ENCODE data around the gene AMFR. TPM values are rescaled to one million over a fixed set of nuclear protein-coding genes. Genes with fewer than 3 reads are reported as not detected.
A peak's percentile ranks its signal among the peaks of the same experiment; 100 is the strongest.

Gene AMFR
- total and polyA plus RNA-seq, 7 experiments from 2014 or later: 35.7 to 83.3 (median 55.1) TPM

DNA sequence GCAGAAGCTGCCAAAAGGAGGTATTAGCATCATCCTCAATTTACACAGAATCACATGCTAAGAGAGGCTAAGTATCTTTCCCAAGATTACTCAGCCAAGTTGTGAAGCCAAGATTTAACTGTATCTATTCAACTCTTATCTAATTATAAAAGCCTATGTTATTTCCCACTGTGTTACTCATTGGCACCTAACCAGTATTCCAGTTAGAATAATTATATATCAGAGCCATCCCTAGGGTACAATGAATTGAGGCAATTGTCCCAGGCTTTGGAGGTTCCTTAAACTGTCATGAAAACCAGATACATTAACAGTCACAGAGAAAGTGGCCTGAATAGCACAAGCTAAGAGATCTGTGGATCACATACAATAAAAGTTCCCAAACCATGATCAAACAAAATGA, 10.9 kb upstream of the AMFR start:
- H3K27ac ChIP-seq (ENCODE audit: low read depth, low read length): no peak overlapping the region
- CTCF ChIA-PET: no interaction called here

DNA sequence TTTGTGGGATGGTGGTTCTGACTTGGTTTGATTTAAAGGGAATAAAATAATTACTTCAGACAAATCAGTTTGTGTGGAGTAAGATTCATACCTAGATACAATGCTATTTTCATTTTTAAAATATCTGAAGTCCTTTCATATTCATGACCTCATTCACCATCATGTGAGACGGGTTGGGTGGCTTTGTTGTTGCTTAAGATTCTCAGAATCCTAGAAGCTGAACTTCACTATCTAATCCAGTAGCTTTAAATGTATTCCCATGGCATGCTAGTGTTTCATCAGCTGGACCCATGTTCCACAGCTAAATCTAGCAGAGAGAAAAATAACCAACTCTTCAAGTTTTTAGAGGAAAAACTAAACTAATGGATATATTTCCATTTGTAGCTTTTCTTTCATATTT, 2.7 kb upstream of the AMFR start:
- Mint-ChIP-seq H3K4me1 (peaks cover 12 to 24% (median 18%) of the 10 kb centered on the region in 7 donors), H3K36me3 (peaks cover 7 to 17% (median 15%) of the 10 kb centered on the region in 5 donors), H3K27me3 (no peaks in the 10 kb centered on the region), H3K4me3 (no peak overlapping the region), H3K9me3 (no peaks in the 10 kb centered on the region), H3K27ac (peak overlapping the region in 3 of 9 donors; percentile 45 to 86 (median 75))
- POLR2A ChIA-PET: interaction anchor here (1.6 kb wide), 1 partner anchor 23 kb away, joined by 5 read pairs; the partner anchor contains the start of genes NUDT21 and OGFOD1
- peaks cover 6 to 8% of the 10 kb centered on the region in 2 donors for H3K4me1 ChIP-seq (ENCODE audit: control insufficient read depth in 2 of 2, insufficient read depth in 2 of 2, low read length in 2 of 2)
- peaks cover 0 to 10% (median 2%) of the 10 kb centered on the region in 3 experiments for H3K36me3 ChIP-seq (ENCODE audit: control insufficient read depth in 2 of 3, insufficient read depth in 3 of 3, low read length in 3 of 3)
- intact Hi-C loops (cut with micrococcal nuclease): loop anchor here (1.0 to 10.0 kb wide), 5 partner anchors 8 to 1307 kb away; partner anchors contain the start of genes GNAO1 (in 1 of the 2), KATNB1 (in 1 of the 2) and MT2A (in 1 of the 2)
- no peak for ATAC-seq
- no peaks in the 10 kb centered on the region for H3K27me3 ChIP-seq (ENCODE audit: control insufficient read depth in 2 of 2, insufficient read depth in 2 of 2, low read length in 2 of 2)
- no peak overlapping the region for H3K27ac ChIP-seq (ENCODE audit: low read depth, low read length)
- DNase-seq: no peak
- H3K9me3 ChIP-seq (ENCODE audit: control insufficient read depth in 2 of 3, low read length in 3 of 3): no peaks in the 10 kb centered on the region
- CTCF ChIA-PET: no interaction called here
- H3K4me3 ChIP-seq (ENCODE audit: low read length): no peak overlapping the region

More for the DNA sequence above, 10.9 kb upstream of the AMFR start:
- no peaks in the 10 kb centered on the region for H3K9me3 Mint-ChIP-seq
- intact Hi-C loops (cut with micrococcal nuclease): loop anchor here in 1 of 2 donors (1.0 kb wide), 1 partner anchor 8 kb away; no protein-coding TSS in a partner anchor
- POLR2A ChIA-PET: interaction anchor here (0.6 to 1.8 kb wide), 2 partner anchors 13 to 295 kb away, joined by 6 to 8 read pairs; no protein-coding TSS in a partner anchor
- peaks cover 0 to 11% (median 5%) of the 10 kb centered on the region in 7 donors for H3K4me1 Mint-ChIP-seq
- H3K27ac Mint-ChIP-seq: peak overlapping the region in 2 of 9 donors; percentile 18 to 36
- H3K4me1 ChIP-seq (ENCODE audit: control insufficient read depth in 2 of 2, insufficient read depth in 2 of 2, low read length in 2 of 2): no peaks in the 10 kb centered on the region
- H3K9me3 ChIP-seq (ENCODE audit: control insufficient read depth in 2 of 3, low read length in 3 of 3): no peaks in the 10 kb centered on the region
- no peaks in the 10 kb centered on the region for H3K27me3 Mint-ChIP-seq
- H3K4me3 ChIP-seq (ENCODE audit: low read length): no peak overlapping the region
- peaks cover 4 to 49% (median 13%) of the 10 kb centered on the region in 3 experiments for H3K36me3 ChIP-seq (ENCODE audit: control insufficient read depth in 2 of 3, insufficient read depth in 3 of 3, low read length in 3 of 3)
- ATAC-seq (no peak), DNase-seq (no peak)
- H3K27me3 ChIP-seq (ENCODE audit: control insufficient read depth in 2 of 2, insufficient read depth in 2 of 2, low read length in 2 of 2): no peaks in the 10 kb centered on the region
- H3K4me3 Mint-ChIP-seq: no peak overlapping the region
- H3K36me3 Mint-ChIP-seq: peaks cover 8 to 33% (median 14%) of the 10 kb centered on the region in 5 donors

DNA sequence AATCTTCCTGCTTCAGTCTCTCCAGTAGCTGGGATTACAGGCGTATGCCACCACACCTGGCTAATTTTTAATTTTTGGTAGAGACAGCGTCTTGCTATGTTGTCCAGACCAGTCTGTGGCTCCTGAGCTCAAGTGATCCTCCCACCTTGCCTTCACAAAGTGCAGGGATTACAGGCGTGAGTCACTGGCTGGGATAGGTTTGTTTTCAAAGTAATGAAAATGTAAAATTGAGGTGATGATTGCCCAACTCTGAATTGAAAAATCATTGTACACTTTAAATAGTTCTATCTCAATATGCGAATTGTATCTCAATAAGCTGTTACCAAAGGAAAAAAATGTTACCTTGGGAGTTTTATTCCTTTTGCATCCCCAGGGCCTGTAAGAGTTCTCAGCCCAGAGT, 1.2 kb upstream of the AMFR start:
- Mint-ChIP-seq H3K4me3 (peak overlapping the region in 9 of 10 donors; percentile 23 to 100 (median 76)), H3K36me3 (peaks cover 3 to 15% (median 9%) of the 10 kb centered on the region in 5 donors), H3K9me3 (no peaks in the 10 kb centered on the region), H3K27ac (peak overlapping the region; percentile 23 to 86 (median 75)), H3K4me1 (peaks cover 26 to 39% (median 33%) of the 10 kb centered on the region in 7 donors), H3K27me3 (no peaks in the 10 kb centered on the region)
- ATAC-seq (no peak), DNase-seq (no peak)
- Histone ChIP-seq H3K27ac (ENCODE audit: low read depth, low read length) (peak overlapping the region; percentile 17), H3K36me3 (ENCODE audit: control insufficient read depth in 2 of 3, insufficient read depth in 3 of 3, low read length in 3 of 3) (peaks cover 0 to 7% (median 0%) of the 10 kb centered on the region in 3 experiments), H3K27me3 (ENCODE audit: control insufficient read depth in 2 of 2, insufficient read depth in 2 of 2, low read length in 2 of 2) (no peaks in the 10 kb centered on the region), H3K4me3 (ENCODE audit: low read length) (no peak overlapping the region), H3K9me3 (ENCODE audit: control insufficient read depth in 2 of 3, low read length in 3 of 3) (no peaks in the 10 kb centered on the region), H3K4me1 (ENCODE audit: control insufficient read depth in 2 of 2, insufficient read depth in 2 of 2, low read length in 2 of 2) (peaks cover 6 to 8% of the 10 kb centered on the region in 2 donors)
- intact Hi-C loops (cut with micrococcal nuclease): loop anchor here (5.0 to 10.0 kb wide), 4 partner anchors 181 to 1308 kb away; partner anchors contain the start of genes GNAO1 (in 1 of the 2), KATNB1 (in 1 of the 2) and MT2A (in 1 of the 2)
- ChIA-PET CTCF (interaction anchor here (0.7 kb wide), 1 partner anchor 24 kb away, joined by 3 read pairs; the partner anchor contains the start of genes NUDT21 and OGFOD1), POLR2A (interaction anchor here (0.7 to 1.3 kb wide), 4 partner anchors 11 to 29 kb away, joined by 3 to 4 read pairs (median 4); partner anchors contain the start of genes NUDT21 and OGFOD1)

DNA sequence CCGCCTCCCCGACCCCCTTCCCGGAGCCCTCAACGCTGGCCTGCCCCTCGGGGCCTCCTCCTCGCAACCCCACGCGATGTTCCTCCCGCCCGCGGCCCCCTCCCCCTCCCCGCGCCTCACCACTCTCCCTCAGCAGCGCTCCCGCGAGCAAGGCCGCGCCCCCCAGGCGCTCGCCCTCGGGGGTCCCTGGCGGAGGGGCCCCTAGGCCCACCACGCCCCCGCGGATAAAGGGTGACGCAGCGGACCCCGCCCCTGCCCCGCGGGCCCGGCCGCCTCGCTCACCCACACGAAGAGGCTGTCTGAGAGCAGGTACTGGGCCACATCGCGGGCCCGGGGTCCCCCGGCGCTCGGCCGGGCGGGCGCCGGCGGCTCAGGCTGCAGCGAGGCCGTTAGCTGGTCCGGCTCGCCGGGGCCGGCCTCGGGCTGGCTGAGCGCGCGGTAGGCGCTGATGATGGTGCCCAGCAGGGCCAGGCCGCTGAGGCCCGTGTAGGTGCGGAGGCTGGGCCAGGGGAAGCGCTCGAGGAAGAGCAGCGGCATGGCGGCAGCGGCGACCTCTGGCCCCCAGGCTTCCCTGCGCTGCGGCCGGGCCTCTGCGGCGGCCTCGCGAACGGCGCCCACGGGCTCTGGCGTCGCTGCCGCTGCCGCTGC, 430 bp downstream of the AMFR start:
- Histone ChIP-seq H3K36me3 (ENCODE audit: control insufficient read depth in 2 of 3, insufficient read depth in 3 of 3, low read length in 3 of 3) (no peaks in the 10 kb centered on the region), H3K27me3 (ENCODE audit: control insufficient read depth in 2 of 2, insufficient read depth in 2 of 2, low read length in 2 of 2) (no peaks in the 10 kb centered on the region), H3K4me3 (ENCODE audit: low read length) (peak overlapping the region; percentile 73), H3K27ac (ENCODE audit: low read depth, low read length) (peak overlapping the region; percentile 82), H3K9me3 (ENCODE audit: control insufficient read depth in 2 of 3, low read length in 3 of 3) (no peaks in the 10 kb centered on the region), H3K4me1 (ENCODE audit: control insufficient read depth in 2 of 2, insufficient read depth in 2 of 2, low read length in 2 of 2) (peaks cover 6 to 8% of the 10 kb centered on the region in 2 donors)
- Mint-ChIP-seq H3K27ac (peak overlapping the region in 6 of 9 donors; percentile 74 to 95 (median 94)), H3K36me3 (peaks cover 0 to 9% (median 0%) of the 10 kb centered on the region in 5 donors), H3K9me3 (no peaks in the 10 kb centered on the region), H3K4me1 (peaks cover 36 to 50% (median 44%) of the 10 kb centered on the region in 7 donors), H3K27me3 (no peaks in the 10 kb centered on the region), H3K4me3 (peak overlapping the region; percentile 95 to 100 (median 98))
- DNase-seq: peak in 8 of 9 donors; percentile 31 to 65 (median 38)
- peak; percentile 51 for ATAC-seq
- ChIA-PET CTCF (no interaction called here), POLR2A (interaction anchor here (0.9 to 1.3 kb wide), 2 partner anchors 16 to 19 kb away, joined by 3 to 5 read pairs; no protein-coding TSS in a partner anchor)
- intact Hi-C loops (cut with micrococcal nuclease): loop anchor here (1.0 to 10.0 kb wide), 8 partner anchors 16 to 1310 kb away; partner anchors contain the start of genes NUDT21 (in 2 of the 2), OGFOD1 (in 2 of the 2), BBS2 (in 1 of the 2) and GNAO1 (in 1 of the 2)

DNA sequence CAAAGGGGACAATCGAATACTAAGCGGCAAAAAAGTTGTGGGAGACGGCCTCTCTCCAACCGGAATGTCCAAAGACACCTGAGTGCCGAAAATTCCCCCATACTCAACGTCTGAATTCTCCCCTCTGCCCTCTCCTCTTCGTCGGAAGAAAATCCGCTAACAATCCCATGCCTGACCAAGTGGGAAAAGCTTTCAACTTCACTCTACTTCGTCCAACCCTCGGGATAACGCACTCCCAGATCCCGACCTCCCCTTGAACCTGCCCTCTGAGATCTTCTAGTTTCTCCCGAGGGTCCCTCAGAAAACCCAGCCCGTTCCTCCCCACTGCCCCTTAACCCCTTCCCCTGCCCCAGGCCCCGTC, 961 bp downstream of the AMFR start:
- Mint-ChIP-seq H3K4me1 (peaks cover 36 to 50% (median 44%) of the 10 kb centered on the region in 7 donors), H3K27me3 (no peaks in the 10 kb centered on the region), H3K4me3 (peak overlapping the region; percentile 95 to 100 (median 98)), H3K9me3 (no peaks in the 10 kb centered on the region), H3K36me3 (peaks cover 0 to 9% (median 0%) of the 10 kb centered on the region in 5 donors), H3K27ac (peak overlapping the region; percentile 74 to 96 (median 94))
- peak in 1 of 9 donors; percentile 3 for DNase-seq
- Histone ChIP-seq H3K27ac (ENCODE audit: low read depth, low read length) (peak overlapping the region; percentile 82), H3K4me1 (ENCODE audit: control insufficient read depth in 2 of 2, insufficient read depth in 2 of 2, low read length in 2 of 2) (peaks cover 6 to 8% of the 10 kb centered on the region in 2 donors), H3K36me3 (ENCODE audit: control insufficient read depth in 2 of 3, insufficient read depth in 3 of 3, low read length in 3 of 3) (no peaks in the 10 kb centered on the region), H3K4me3 (ENCODE audit: low read length) (peak overlapping the region; percentile 73), H3K9me3 (ENCODE audit: control insufficient read depth in 2 of 3, low read length in 3 of 3) (no peaks in the 10 kb centered on the region), H3K27me3 (ENCODE audit: control insufficient read depth in 2 of 2, insufficient read depth in 2 of 2, low read length in 2 of 2) (no peaks in the 10 kb centered on the region)
- CTCF ChIA-PET: no interaction called here
- intact Hi-C loops (cut with micrococcal nuclease): loop anchor here (2.0 to 10.0 kb wide), 5 partner anchors 16 to 1310 kb away; partner anchors contain the start of genes GNAO1 (in 1 of the 2) and KATNB1 (in 1 of the 2)
- no peak for ATAC-seq
- POLR2A ChIA-PET: interaction anchor here (1.3 kb wide), 1 partner anchor 15 kb away, joined by 3 read pairs; no protein-coding TSS in a partner anchor
